Heart right ventricle (tissue), 16 donors: ENCODE data around the gene CRTC3. TPM values are rescaled to one million over a fixed set of nuclear protein-coding genes. Genes with fewer than 3 reads are reported as not detected.

Experiments used
- ATAC-seq, 8 donors: fragments of 200-7000 bp; cut with Tn5 transposase; one replicate each; pipeline ENCODE4 v1.9.1; 2020; ENCODE audit warnings: mild to moderate bottlenecking in 8 of 8, moderate library complexity in 8 of 8, moderate number of reproducible peaks in 1 of 8
- DNase-seq, 2 donors: peaks; one replicate each; pipeline ENCODE4 v3.0.0-alpha.2; 2020
- H3K27ac ChIP-seq, 10 donors: fragments of 200-600 bp; sonication (generic) in 2 of 10; one replicate each; pipeline versions ENCODE4 v1.5.0 to v1.8.0; 2020 to 2022; ENCODE audit warnings: mild to moderate bottlenecking in 3 of 10
- H3K27me3 ChIP-seq, 7 donors: fragments of 200-600 bp; one replicate each; pipeline ENCODE4 v1.8.0; 2021 to 2022; ENCODE audit warnings: mild to moderate bottlenecking in 2 of 7
- H3K36me3 ChIP-seq, 9 donors: fragments of 200-600 bp; sonication (generic) in 1 of 9; one replicate each; pipeline versions ENCODE4 v1.5.0 to v1.8.0; 2020 to 2022; ENCODE audit warnings: mild to moderate bottlenecking in 2 of 9
- H3K4me1 ChIP-seq, 9 donors: fragments of 200-600 bp; sonication (generic) in 1 of 9; one replicate each; pipeline versions ENCODE4 v1.5.0 to v1.8.0; 2020 to 2022; ENCODE audit warnings: mild to moderate bottlenecking in 4 of 9
- H3K4me3 ChIP-seq, 10 donors: fragments of 200-600 bp; sonication (generic) in 2 of 10; one replicate each; pipeline versions ENCODE4 v1.5.0 to v1.8.0; 2020 to 2022; ENCODE audit warnings: mild to moderate bottlenecking in 7 of 10, moderate library complexity in 2 of 10
- H3K9me3 ChIP-seq, 11 donors: fragments of 200-600 bp in 10 of 11; sonication (generic) in 2 of 11; one replicate each; pipeline versions ENCODE4 v1.5.0 to v1.8.0; 2013 to 2022; ENCODE audit warnings: mild to moderate bottlenecking in 2 of 11, control low read depth in 1 of 11, moderate library complexity in 1 of 11
- CTCF ChIP-seq, 9 donors: fragments of 200-600 bp; sonication (generic) in 2 of 9; IDR thresholded peaks; one replicate each; pipeline versions ENCODE4 v1.5.0 to v1.8.0; 2021 to 2022; ENCODE audit warnings: antibody characterized with exemption in 9 of 9, mild to moderate bottlenecking in 5 of 9, moderate library complexity in 1 of 9
- whole genome bisulfite sequencing, 2 donors: extraction: QIAGEN DNeasy Blood & Tissue Kit; methylation state at CpG; one replicate each; pipeline ENCODE4 v1.1.7; 2013; ENCODE audit warnings: inconsistent platforms in 1 of 2; 5-methylcytosine and 5-hydroxymethylcytosine counted together
- intact Hi-C, 10 donors: fragments of 100-400 bp; cut with DNase I; formaldehyde crosslinking; loops; one replicate each; pipeline versions ENCODE4 v1.11.1 to v1.14.2; 2022
- polyA plus RNA-seq, 2 donors: library from polyadenylated mRNA; stranded (reverse); fragments of 200-250 nt; gene quantifications; one replicate each; pipeline ENCODE4 v1.2.3, GENCODE V29; 2013
- total RNA-seq, 10 donors: library from RNA; stranded (reverse); fragmentation: NEBNext Ultra II Directional in 3 of 10; extraction: Animal tissue kit (Norgen Biotek cat#: 25700) in 3 of 10; gene quantifications; one replicate each; pipeline versions ENCODE4 v1.2.1 to v1.2.4, GENCODE V29; 2021 to 2023
- donor health status: Arrhythmogenic right ventricular cardiomyopathy.
- donor health status: ischemic (EF 13 %, LVEDD 7.1; RV severe dilation, severe dysfunction).
- donor health status: healthy with polysubstance abuse.
- donor health status: DM: no; HTN: yes; CAD: no.
- donor health status: DM: no; HTN: no; CAD: no.
- donor health status: ischemic (EF 25% LVEDD 6.9; RV normal size, moderate dysfunction).
- donor health status: ischemic (EF 25% LVEDD 5.7; RV mildly dilated, moderate dysfunction).
- donor health status: healthy.
- donor health status: DM: yes; HTN: yes; CAD: no.
- donor health status: Ischemic cardiomyopathy.
- donor health status: ischemic (EF 35%, LVEDD 5.7; RV mildly dilated, moderate dysfunction).
- donor health status: nonischemic (EF 11% LVEDD 7.7; RV severe dilation, severe dysfunction).
- donor health status: DM: yes; HTN: yes; CAD: no.
- donor health status: PGD.
- donor health status: ischemic (EF 29% LVEDD 5.4; RV normal size, mild dysfunction).
- donor health status: nonischemic (EF 23%, LVEDD 6.1; RV moderate dilation, normal function).

CRTC3 gene
- total and polyA plus RNA-seq, 12 donors, result 11.5 to 34.9 (median 28.3) TPM

DNA sequence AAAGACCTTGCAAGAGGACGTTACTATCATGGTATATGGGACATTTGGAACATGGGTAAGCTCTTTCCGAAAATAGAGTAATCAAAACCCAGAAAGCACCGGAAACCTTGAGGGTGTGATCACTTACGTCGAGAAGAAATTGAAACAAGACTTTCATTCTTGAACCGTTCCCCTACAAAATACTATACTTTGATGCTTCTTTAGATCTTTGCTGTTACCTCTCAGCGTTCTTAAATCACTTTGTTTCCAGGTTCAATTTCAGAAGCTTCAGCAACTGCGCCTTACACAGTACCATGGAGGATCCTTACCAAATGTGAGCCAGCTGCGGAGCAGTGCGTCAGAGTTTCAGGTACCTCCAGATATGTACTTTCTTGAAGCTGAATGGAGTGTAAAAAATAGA is 10.1 kb downstream of the CRTC3 start:
- no peak for TF ChIP-seq CTCF (IDR thresholded peaks at IDR 0.05)
- intact Hi-C loops, result loop anchor here in 1 of 10 donors (10.0 kb wide), 1 partner anchor 55 kb away; no protein-coding TSS in a partner anchor
- Histone ChIP-seq H3K4me1 (peaks cover 3 to 55% (median 30%) of the 10 kb centered on the region in 9 donors), H3K27ac (peak overlapping the region in 1 of 10 donors; percentile 52), H3K9me3 (no peaks in the 10 kb centered on the region), H3K36me3 (peaks cover 0 to 52% (median 0%) of the 10 kb centered on the region in 9 donors), H3K27me3 (no peaks in the 10 kb centered on the region), H3K4me3 (peak overlapping the region in 1 of 10 donors; percentile 14)
- DNase-seq, result no peak
- 75 to 85% methylated on average over 10 of the region's 10 CpGs for WGBS, 2 donors
- ATAC-seq, result no peak

DNA sequence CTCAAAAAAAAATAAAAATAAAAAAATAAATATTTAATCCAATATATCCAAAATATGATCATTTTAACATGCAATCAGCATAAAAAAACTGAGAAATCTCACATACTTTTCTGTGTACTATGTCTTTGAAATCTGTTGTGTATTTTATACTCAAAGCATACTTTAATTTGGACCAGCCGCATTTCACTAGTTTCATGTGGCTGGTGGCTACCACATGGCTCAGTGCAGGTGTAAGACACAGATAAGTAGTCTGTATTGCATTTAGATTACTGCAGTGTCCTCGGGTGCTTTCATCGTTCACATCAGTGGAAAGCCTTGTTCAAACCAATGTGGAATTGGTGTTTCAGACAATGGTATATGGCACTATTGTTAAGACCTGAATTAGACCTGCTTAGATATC is 11.0 kb downstream of the CRTC3 start:
- no peak for TF ChIP-seq CTCF (IDR thresholded peaks at IDR 0.05)
- intact Hi-C loops, result no loop called here
- no peaks in the 10 kb centered on the region for H3K9me3 ChIP-seq
- H3K27me3 ChIP-seq, result no peaks in the 10 kb centered on the region
- 66 to 76% methylated on average over 3 of the region's 3 CpGs for WGBS, 2 donors
- H3K36me3 ChIP-seq, result peaks cover 0 to 56% (median 0%) of the 10 kb centered on the region in 9 donors
- H3K4me3 ChIP-seq, result no peak overlapping the region
- peaks cover 3 to 46% (median 22%) of the 10 kb centered on the region in 9 donors for H3K4me1 ChIP-seq
- no peak overlapping the region for H3K27ac ChIP-seq
- ATAC-seq (no peak), DNase-seq (no peak)

GRCh38 chr15:90545095-90545494 is 15.4 kb downstream of the CRTC3 start:
- Histone ChIP-seq H3K36me3 (peaks cover 0 to 73% (median 7%) of the 10 kb centered on the region in 9 donors), H3K4me3 (no peak overlapping the region), H3K27me3 (no peaks in the 10 kb centered on the region), H3K4me1 (peaks cover 0 to 20% (median 10%) of the 10 kb centered on the region in 9 donors), H3K9me3 (no peaks in the 10 kb centered on the region), H3K27ac (no peak overlapping the region)
- ATAC-seq (no peak), DNase-seq (no peak)
- no peak for TF ChIP-seq CTCF (IDR thresholded peaks at IDR 0.05)
- WGBS, 2 donors, result 91 to 92% methylated on average over 7 of the region's 7 CpGs
- intact Hi-C loops, result no loop called here

- ATAC-seq, result peak in 6 of 8 donors; percentile 18 to 82 (median 57)
- no peak for TF ChIP-seq CTCF (IDR thresholded peaks at IDR 0.05)
Observed at GRCh38 chr15:90547540-90547939, 17.8 kb downstream of the CRTC3 start.

More at GRCh38 chr15:90547540-90547939, 17.8 kb downstream of the CRTC3 start:
- Histone ChIP-seq H3K36me3 (peaks cover 0 to 61% (median 7%) of the 10 kb centered on the region in 9 donors), H3K27me3 (no peaks in the 10 kb centered on the region), H3K27ac (peak overlapping the region in 4 of 10 donors; percentile 3 to 27 (median 8)), H3K4me1 (peaks cover 6 to 39% (median 25%) of the 10 kb centered on the region in 9 donors), H3K9me3 (no peaks in the 10 kb centered on the region), H3K4me3 (no peak overlapping the region)
- 41 to 48% methylated on average over 2 of the region's 2 CpGs for WGBS, 2 donors
- intact Hi-C loops, result no loop called here
- no peak for DNase-seq
